Measurements from ENCODE around the gene GSK3B. TPM values are rescaled to one million over a fixed set of nuclear protein-coding genes. Genes with fewer than 3 reads are reported as not detected.
"Not testable (repeated sequence)": the region's sequence is repeated elsewhere in the genome, so short reads cannot be mapped to it uniquely, and the experiment has no call there.

Gene GSK3B
- total RNA-seq, 2 donors from 2014 or later = 42.2 to 45.2 TPM

DNA sequence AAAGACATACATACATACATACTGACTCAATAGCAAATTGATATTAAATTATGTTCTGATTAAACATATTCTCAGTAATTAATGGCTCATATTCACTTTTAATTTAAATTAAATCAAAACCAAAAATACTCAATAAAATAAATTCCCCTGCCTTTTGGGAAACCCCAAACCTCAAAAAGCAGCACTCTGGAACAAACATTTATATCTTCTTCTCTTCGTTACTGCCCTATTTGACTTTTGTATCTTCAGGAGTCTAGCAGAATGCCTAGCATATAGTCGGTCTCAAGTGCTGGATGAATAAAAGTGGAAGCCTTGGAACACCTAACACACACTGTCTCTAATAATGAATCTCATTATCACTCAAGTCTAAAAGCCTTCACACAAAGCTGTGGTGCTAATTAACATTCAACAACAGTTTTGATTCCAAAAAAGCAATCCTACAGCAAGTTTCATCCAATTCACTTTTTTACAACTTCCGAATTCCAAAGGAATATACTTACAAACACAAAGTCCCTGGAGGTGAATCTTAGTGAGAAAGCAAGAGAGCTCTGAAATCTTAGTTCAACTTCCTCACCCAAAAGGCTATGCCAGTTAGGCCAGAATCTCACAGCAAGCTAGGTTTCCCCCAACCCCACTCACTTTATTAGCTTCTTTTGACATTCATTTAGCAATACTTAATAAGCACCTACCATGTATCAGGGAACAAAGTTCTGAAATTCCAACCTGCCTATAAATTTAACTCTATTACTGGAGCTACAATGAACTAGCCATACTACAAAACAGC lies 35.0 kb downstream of the GSK3B start:
- ATAC-seq = no peak
- Mint-ChIP-seq H3K27ac (peak overlapping the region; percentile 68), H3K4me3 (peak overlapping the region; percentile 15), H3K4me1 (peaks cover 31% of the 10 kb centered on the region), H3K27me3 (no peaks in the 10 kb centered on the region), H3K36me3 (ENCODE audit: low read depth) (no peaks in the 10 kb centered on the region)
- no peaks in the 10 kb centered on the region for H3K9me3 ChIP-seq (ENCODE audit: control insufficient read depth, low read length, poor library complexity, severe bottlenecking)
- DNase-seq = no peak

DNA sequence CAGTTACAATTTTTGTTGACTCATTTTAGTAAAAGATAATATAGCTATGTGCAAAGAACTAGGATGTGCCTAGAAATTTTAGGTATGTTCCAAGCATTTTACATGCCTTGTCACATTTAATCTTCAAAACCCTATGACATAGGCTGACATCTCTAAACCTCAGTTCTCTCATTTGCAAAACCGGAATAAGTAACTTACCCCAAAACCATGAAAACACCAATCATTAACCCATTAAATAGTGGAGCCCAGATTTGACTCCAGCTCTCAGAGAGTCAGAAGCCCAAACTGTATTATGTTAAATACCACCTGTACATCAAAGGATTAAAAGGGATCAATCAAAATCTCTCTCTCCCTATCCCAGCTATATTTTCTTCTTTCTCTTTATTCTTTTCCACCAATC lies 36.6 kb downstream of the GSK3B start:
- no peak for ATAC-seq
- H3K9me3 ChIP-seq (ENCODE audit: control insufficient read depth, low read length, poor library complexity, severe bottlenecking) = no peaks in the 10 kb centered on the region
- no peak for DNase-seq
- Mint-ChIP-seq H3K27me3 (no peaks in the 10 kb centered on the region), H3K36me3 (ENCODE audit: low read depth) (no peaks in the 10 kb centered on the region), H3K27ac (no peak overlapping the region), H3K4me1 (peaks cover 36% of the 10 kb centered on the region), H3K4me3 (no peak overlapping the region)

DNA sequence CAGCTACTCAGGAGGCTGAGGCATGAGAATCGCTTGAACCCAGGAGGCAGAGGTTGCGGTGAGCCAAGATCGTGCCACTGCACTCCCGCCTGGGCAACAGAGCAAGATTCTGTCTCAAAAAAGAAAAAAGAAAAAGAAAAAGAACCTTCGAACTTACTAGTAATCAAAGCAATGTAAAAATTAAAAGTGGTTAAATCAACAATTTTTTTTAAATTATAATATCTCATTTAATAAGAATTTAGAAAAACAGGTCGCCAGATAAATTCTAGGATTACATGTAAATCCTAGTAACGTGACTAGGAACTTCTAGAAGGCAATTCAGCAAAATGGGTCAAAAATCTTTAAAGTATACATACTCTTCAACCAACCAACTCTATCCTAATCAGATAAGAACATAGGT lies 37.2 kb downstream of the GSK3B start:
- Mint-ChIP-seq H3K36me3 (ENCODE audit: low read depth) (no peaks in the 10 kb centered on the region), H3K27me3 (no peaks in the 10 kb centered on the region), H3K27ac (no peak overlapping the region), H3K4me3 (no peak overlapping the region), H3K4me1 (peaks cover 41% of the 10 kb centered on the region)
- H3K9me3 ChIP-seq (ENCODE audit: control insufficient read depth, low read length, poor library complexity, severe bottlenecking) = no peaks in the 10 kb centered on the region
- ATAC-seq (no peak), DNase-seq (no peak)

DNA sequence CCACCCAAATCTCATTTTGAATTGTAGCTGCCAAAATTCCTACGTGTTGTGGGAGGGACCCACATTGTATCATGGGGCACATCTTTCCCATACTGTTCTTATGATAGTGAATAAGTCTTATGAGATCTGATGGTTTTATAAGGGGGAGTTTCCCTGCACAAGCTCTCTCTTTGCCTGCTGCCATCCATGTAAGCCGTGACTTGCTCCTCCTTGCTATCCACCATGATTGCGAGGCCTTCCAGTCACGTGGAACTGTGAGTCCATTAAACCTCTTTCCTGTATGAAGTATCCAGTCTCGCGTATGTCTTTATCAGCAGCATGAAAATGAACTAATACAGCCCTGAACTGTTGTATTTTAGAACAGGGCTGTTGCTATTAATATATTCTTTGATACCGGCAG lies 40.6 kb downstream of the GSK3B start:
- H3K4me3 Mint-ChIP-seq; H3K27me3 Mint-ChIP-seq; H3K36me3 Mint-ChIP-seq (ENCODE audit: low read depth); H3K27ac Mint-ChIP-seq; H3K9me3 ChIP-seq (ENCODE audit: control insufficient read depth, low read length, poor library complexity, severe bottlenecking); ATAC-seq; DNase-seq: not testable (repeated sequence)
- H3K4me1 Mint-ChIP-seq = peaks cover 49% of the 10 kb centered on the region

DNA sequence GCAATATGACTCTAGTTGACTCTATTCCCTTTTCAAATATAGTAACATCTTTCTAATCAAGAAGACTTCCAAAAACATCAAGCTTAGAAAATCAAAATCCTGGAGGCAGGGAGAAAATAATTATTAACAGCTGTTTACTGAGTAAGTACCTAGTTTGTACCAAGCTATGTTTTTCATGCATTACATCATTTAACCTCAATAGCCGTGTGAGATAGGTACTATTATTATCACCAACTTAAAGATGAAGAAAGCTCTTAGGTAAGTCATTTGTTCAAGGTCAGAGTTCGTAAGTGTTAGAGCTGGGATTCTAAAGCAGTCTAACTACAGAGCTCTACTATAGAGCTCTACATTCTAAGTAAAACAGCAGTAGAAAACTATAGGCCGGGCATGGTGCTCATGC lies 41.6 kb downstream of the GSK3B start:
- H3K9me3 ChIP-seq (ENCODE audit: control insufficient read depth, low read length, poor library complexity, severe bottlenecking) = no peaks in the 10 kb centered on the region
- no peak for DNase-seq
- no peaks in the 10 kb centered on the region for H3K36me3 Mint-ChIP-seq (ENCODE audit: low read depth)
- H3K27me3 Mint-ChIP-seq = no peaks in the 10 kb centered on the region
- H3K27ac Mint-ChIP-seq = peak overlapping the region; percentile 51
- peak overlapping the region; percentile 58 for H3K4me3 Mint-ChIP-seq
- no peak for ATAC-seq
- peaks cover 49% of the 10 kb centered on the region for H3K4me1 Mint-ChIP-seq

DNA sequence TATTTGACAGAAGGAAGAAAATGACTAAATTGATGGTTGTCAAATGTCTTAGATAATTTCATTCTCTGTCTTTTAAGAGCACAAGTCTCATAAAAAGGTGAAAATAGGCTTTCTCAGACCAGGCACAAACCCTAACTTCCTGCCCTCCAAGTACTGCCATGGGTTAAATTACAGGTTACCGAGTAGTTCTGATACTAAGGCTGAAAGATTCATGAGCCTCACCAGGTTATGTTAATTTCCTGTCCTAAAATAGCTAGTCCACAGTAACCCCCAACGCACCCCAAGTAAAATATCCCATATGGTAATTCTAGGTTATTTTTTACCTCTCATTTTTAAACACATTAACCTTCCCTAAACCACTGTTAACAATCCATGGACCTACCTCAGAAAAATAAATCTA lies 42.0 kb downstream of the GSK3B start:
- no peaks in the 10 kb centered on the region for H3K9me3 ChIP-seq (ENCODE audit: control insufficient read depth, low read length, poor library complexity, severe bottlenecking)
- Mint-ChIP-seq H3K4me3 (peak overlapping the region; percentile 58), H3K27me3 (no peaks in the 10 kb centered on the region), H3K27ac (no peak overlapping the region), H3K4me1 (peaks cover 47% of the 10 kb centered on the region), H3K36me3 (ENCODE audit: low read depth) (no peaks in the 10 kb centered on the region)
- DNase-seq (no peak), ATAC-seq (peak; percentile 52)

DNA sequence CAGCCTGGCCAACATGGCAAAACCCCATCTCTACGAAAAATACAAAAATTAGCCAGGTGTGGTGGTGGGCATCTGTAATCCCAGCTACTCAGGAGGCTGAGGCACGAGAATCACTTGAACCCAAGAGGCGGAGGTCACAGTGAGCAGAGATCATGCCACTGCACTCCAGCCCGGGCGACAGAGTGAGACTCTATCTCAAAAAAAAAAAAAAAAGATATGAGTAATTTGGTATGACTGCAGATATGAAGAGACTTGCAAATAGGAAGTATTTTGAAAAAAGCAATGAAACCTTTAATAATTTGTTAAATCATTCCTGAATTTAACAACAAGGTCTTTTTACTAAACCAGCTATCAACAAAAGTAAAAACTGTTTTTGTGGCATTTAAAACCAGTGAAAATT lies 42.7 kb downstream of the GSK3B start:
- not testable (repeated sequence) for H3K27me3 Mint-ChIP-seq; ATAC-seq; H3K9me3 ChIP-seq (ENCODE audit: control insufficient read depth, low read length, poor library complexity, severe bottlenecking); DNase-seq; H3K36me3 Mint-ChIP-seq (ENCODE audit: low read depth); H3K27ac Mint-ChIP-seq; H3K4me3 Mint-ChIP-seq
- H3K4me1 Mint-ChIP-seq = peaks cover 46% of the 10 kb centered on the region

DNA sequence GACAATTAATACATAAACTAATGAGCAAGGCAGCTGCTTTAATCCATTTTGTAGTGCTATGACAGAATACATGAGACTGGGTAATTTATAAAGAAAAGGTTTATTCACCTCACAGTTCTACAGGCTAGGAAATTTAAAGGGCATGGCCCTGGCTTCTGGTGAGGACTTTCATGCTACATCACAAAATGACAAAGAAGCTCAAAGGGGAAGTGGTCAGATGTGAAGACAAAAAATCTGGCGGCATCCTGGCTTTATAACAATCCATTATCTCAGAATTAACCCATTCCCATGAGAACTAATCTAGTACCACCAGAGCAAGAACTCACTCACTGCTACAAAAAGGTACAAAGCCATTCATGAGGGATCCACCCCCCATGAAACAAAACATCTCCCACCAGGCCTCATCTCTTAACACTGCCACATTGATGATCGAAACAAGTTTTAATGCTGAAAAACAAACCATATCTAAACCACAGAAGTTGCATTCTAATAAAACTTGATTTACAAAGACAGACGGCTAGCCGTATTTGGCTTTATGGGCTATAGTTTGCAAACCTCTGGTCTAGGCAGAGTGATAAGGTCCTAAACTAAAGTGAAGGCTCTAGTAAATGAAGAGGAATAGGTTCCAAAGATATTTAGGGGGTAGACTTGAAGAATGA lies 44.2 kb downstream of the GSK3B start:
- Mint-ChIP-seq H3K27me3 (no peaks in the 10 kb centered on the region), H3K36me3 (ENCODE audit: low read depth) (peaks cover 5% of the 10 kb centered on the region), H3K4me3 (peak overlapping the region; percentile 47), H3K27ac (peak overlapping the region; percentile 2), H3K4me1 (peaks cover 38% of the 10 kb centered on the region)
- no peak for ATAC-seq
- no peak for DNase-seq
- H3K9me3 ChIP-seq (ENCODE audit: control insufficient read depth, low read length, poor library complexity, severe bottlenecking) = no peaks in the 10 kb centered on the region

DNA sequence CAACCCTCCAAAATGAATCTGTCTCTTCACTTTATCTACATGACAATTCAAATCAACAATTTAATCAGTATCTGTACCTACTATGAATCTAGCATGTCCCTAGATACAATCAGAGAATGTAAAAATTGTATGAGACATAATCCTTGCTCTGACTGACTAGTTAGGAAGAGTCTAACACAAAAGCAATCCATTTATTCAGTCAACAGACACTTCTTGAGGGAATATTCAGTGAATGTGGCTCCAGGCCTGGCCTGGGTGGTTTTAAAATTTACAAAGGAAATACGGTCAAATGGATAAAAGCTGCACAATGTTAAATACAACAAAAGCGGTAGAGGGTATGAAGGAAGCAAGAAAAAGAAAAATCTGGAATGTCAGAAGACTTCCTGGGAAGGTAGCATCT lies 45.2 kb downstream of the GSK3B start:
- Mint-ChIP-seq H3K4me1 (peaks cover 33% of the 10 kb centered on the region), H3K4me3 (no peak overlapping the region), H3K27me3 (no peaks in the 10 kb centered on the region), H3K36me3 (ENCODE audit: low read depth) (peaks cover 5% of the 10 kb centered on the region), H3K27ac (peak overlapping the region; percentile 30)
- no peaks in the 10 kb centered on the region for H3K9me3 ChIP-seq (ENCODE audit: control insufficient read depth, low read length, poor library complexity, severe bottlenecking)
- ATAC-seq (no peak), DNase-seq (no peak)

DNA sequence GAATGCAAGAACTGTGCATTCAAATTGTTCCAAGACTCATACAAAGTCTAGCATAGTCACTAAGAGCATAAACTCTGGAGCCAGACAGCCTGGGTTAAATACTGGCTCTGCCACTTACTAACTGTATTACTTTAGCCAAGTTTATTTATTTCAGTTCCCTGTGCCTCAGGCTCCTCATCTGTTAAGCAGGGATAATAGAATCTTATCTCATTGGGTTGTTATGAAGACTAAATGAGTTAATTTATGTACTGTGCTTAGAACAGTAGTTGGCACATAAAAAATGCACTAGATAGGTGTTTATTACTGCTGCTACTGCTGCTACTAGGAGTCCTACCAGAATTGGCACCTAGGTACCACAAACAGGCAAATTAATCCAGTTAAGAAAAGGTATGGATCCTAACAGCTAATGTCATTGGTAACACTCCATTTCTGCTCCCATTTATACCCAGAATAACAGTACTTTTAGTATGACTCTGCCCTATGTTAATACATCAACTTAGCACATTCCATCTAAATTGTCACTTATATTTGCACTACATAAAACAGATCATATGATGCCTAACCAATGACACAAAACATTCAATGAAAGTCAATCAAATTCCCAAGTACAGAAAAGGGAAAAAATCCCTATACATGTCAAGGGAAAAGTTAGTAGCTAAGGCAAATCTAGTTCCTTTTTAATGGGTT lies 45.7 kb downstream of the GSK3B start:
- no peaks in the 10 kb centered on the region for H3K9me3 ChIP-seq (ENCODE audit: control insufficient read depth, low read length, poor library complexity, severe bottlenecking)
- ATAC-seq (no peak), DNase-seq (no peak)
- Mint-ChIP-seq H3K4me1 (peaks cover 33% of the 10 kb centered on the region), H3K4me3 (no peak overlapping the region), H3K36me3 (ENCODE audit: low read depth) (peaks cover 5% of the 10 kb centered on the region), H3K27me3 (no peaks in the 10 kb centered on the region), H3K27ac (peak overlapping the region; percentile 30)

DNA sequence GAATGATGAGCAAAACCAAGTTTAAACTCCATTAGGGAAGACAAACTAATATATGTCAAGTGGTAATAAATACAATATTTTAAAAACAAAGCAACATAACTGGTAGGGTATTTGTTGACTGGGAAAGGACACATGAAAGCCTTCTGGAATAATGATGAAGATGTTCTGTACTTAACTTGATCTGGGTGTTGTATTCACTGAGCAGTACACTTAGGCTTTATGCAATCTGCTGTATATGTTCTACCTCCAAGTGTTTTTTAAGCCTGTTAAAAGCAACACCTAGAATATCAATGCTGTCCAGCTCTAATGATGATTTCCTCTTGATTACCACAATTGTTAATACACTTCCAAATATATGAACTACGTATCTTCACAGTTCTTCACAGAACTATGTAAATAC lies 46.6 kb downstream of the GSK3B start:
- no peak for ATAC-seq
- Mint-ChIP-seq H3K36me3 (ENCODE audit: low read depth) (peaks cover 5% of the 10 kb centered on the region), H3K27ac (no peak overlapping the region), H3K4me3 (no peak overlapping the region), H3K27me3 (no peaks in the 10 kb centered on the region), H3K4me1 (peaks cover 31% of the 10 kb centered on the region)
- DNase-seq = no peak
- H3K9me3 ChIP-seq (ENCODE audit: control insufficient read depth, low read length, poor library complexity, severe bottlenecking) = no peaks in the 10 kb centered on the region

DNA sequence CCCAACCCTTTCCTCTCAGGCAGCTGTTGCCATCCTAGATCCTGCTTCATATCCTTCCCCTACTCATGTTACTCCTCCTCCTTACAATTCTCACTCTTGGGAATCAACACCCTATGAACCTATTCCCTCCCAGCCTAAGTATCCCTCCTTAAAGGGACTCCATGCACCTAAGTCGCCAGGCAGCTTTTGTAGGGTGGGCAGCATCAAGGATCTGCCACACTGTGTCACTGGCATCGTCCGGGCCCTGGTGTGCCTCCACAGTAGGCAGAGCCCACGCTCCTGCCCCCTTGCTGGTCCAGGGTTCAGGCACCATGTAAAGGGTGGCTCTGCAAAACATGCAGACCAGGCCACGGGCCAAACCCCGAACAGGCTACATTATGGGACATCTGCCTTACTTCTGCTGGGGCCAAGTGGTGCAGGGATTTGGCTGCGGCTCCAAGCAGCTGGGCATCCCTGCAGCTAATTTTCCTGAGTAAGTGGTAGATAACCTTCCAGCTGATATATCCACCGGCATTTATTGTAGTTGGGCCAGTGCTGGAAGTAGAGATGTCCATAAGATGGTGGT lies 53.4 kb downstream of the GSK3B start:
- H3K36me3 Mint-ChIP-seq (ENCODE audit: low read depth) = peaks cover 5% of the 10 kb centered on the region
- DNase-seq (no peak), ATAC-seq (no peak)
- no peaks in the 10 kb centered on the region for H3K27me3 Mint-ChIP-seq
- H3K9me3 ChIP-seq (ENCODE audit: control insufficient read depth, low read length, poor library complexity, severe bottlenecking) = no peaks in the 10 kb centered on the region
- H3K27ac Mint-ChIP-seq = no peak overlapping the region
- no peak overlapping the region for H3K4me3 Mint-ChIP-seq
- no peaks in the 10 kb centered on the region for H3K4me1 Mint-ChIP-seq
